HUES64 (cell line): ENCODE data around the gene EIF4E2.
"Not testable (repeated sequence)": the region's sequence is repeated elsewhere in the genome, so short reads cannot be mapped to it uniquely, and the experiment has no call there.

Experiments
- H3K27ac ChIP-seq: 2 replicates; pipeline ENCODE4 v1.7.0; 2013; ENCODE audit warnings: low read depth, low read length, inconsistent platforms
- H3K27me3 ChIP-seq: 2 replicates; pipeline ENCODE4 v1.6.1; 2013; ENCODE audit warnings: mild to moderate bottlenecking, low read length; ENCODE audit not compliant: insufficient read depth
- H3K36me3 ChIP-seq: 2 replicates; pipeline ENCODE4 v1.6.1; 2013; ENCODE audit warnings: mild to moderate bottlenecking, low read length; ENCODE audit not compliant: insufficient read depth
- H3K4me1 ChIP-seq: 2 replicates; pipeline ENCODE4 v1.6.1; 2013; ENCODE audit warnings: mild to moderate bottlenecking, low read length, moderate library complexity; ENCODE audit not compliant: insufficient read depth
- H3K4me3 ChIP-seq: 2 replicates; pipeline ENCODE4 v1.5.1; 2013; ENCODE audit warnings: mild to moderate bottlenecking, low read length, moderate library complexity
- H3K9ac ChIP-seq: 2 replicates; pipeline ENCODE4 v1.6.1; 2013; ENCODE audit warnings: mild to moderate bottlenecking, low read depth, low read length
- H3K9me3 ChIP-seq: 2 replicates; pipeline ENCODE4 v1.6.1; 2013; ENCODE audit warnings: low read depth, low read length; ENCODE audit not compliant: insufficient read depth
- WGBS: fragments of 150-250, 120-280 bp; methylation state at CpG from one replicate; pipeline ENCODE4 v1.1.7; 2013; ENCODE audit warnings: missing lambda C conversion rate; 5-methylcytosine and 5-hydroxymethylcytosine counted together

Gene EIF4E2

DNA sequence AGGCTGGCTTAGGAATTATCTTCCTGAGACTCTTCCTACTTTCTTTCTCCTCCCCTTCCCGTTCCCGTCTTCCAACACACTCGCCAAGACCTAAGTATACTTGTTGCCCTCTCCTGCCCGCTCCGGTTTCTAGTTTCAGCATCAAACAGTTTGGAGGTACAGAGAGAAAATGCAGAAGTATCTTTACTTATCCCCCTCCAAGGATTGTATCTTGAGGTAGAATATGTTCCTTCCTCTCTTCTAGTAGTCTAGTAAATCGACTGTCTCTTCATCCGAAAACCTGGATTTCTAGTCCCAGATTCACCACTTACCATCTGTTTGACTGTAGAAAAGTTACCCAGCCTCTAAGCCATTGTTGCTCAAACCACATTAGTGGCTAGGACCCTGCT is 755 bp downstream of the EIF4E2 start:
- 24% methylated on average over 7 of the region's 7 CpGs for WGBS
- Histone ChIP-seq H3K27me3 (no peaks in the 10 kb centered on the region), H3K27ac (peak overlapping the region; percentile 97; the same call in 1 of the 2 replicates), H3K36me3 (peaks cover 44% of the 10 kb centered on the region), H3K4me3 (peak overlapping the region; percentile 92), H3K9me3 (no peaks in the 10 kb centered on the region), H3K4me1 (peaks cover 3% of the 10 kb centered on the region; the same call in 1 of the 2 replicates), H3K9ac (peak overlapping the region; percentile 93)

DNA sequence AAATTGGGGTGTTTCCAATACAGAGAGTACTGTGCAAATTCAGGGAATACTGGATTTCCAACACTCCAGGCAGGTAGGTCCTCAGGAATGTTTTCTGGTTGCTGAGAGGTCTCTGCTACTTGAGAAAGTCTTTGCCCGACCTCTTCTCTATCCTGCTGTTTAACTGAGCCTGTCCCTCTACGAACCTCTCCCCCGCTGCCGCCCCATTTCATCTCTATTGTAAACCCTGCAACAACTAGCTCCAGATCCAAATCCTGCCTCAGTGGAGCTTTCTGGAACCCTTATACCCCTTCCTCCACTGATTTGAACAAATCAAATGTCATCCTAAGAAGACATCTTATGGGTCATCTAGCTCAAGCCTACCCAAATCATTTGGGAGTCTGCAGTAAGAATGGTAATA is 1.3 kb downstream of the EIF4E2 start:
- H3K36me3 ChIP-seq: peaks cover 46% of the 10 kb centered on the region
- H3K4me1 ChIP-seq: peaks cover 3% of the 10 kb centered on the region; the same call in 1 of the 2 replicates
- 92% methylated on average over 4 of the region's 4 CpGs for WGBS
- H3K9me3 ChIP-seq: no peaks in the 10 kb centered on the region
- no peaks in the 10 kb centered on the region for H3K27me3 ChIP-seq
- H3K27ac ChIP-seq: no peak overlapping the region
- H3K9ac ChIP-seq: peak overlapping the region; percentile 93
- H3K4me3 ChIP-seq: peak overlapping the region; percentile 92

DNA sequence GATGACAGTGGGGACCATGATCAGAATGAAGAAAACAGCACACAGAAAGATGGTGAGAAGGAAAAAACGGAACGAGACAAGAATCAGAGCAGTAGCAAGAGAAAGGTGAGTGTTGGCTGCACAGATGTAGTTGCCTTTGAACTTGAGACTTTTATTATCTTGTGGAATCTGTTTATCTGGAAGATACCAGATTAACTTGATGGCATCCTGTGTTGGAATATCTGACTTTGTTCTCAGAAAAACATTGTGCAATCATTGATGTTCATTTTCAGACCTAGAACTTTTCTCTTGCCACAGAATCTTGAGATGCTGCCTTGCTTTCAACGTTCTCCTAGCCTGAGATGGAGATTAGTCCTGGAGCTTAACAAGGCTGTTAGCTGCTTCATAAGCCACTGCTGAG is 5.9 kb downstream of the EIF4E2 start:
- Histone ChIP-seq H3K36me3 (peaks cover 78% of the 10 kb centered on the region), H3K4me1 (peaks cover 2% of the 10 kb centered on the region; the same call in 1 of the 2 replicates), H3K27ac (no peak overlapping the region), H3K9me3 (no peaks in the 10 kb centered on the region), H3K9ac (no peak overlapping the region), H3K27me3 (no peaks in the 10 kb centered on the region), H3K4me3 (no peak overlapping the region)
- 92% methylated on average over 3 of the region's 3 CpGs for WGBS

DNA sequence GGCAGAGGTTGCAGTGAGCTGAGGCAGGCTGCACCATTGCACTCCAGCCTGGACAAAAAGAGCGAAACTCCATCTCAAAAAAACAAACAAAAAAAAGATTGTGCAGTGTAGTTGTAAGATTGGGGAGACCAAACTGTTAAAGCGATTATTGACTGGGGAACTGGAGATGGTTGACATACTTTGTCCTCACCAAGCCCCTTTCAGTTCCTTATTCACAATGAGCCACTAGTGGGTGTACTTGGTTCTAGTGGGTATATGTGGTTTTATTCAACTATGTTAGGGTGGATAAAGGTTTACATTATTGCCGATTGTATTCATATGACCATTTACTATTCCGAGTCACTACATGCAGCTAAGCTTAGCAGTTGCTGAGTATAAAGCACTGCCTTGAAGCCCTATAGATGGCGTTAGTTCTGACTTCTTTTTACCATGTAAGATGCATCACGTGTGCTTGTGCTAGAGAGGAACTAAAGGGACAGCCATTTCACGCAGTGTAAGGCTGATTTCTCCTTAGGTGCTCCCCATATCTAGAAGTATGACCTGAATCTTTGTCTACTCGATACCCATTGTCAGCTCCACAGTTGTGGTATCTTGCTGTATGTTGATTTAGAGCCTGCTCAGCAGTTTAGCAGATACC is 12.1 kb downstream of the EIF4E2 start:
- H3K36me3 ChIP-seq: peaks cover 86% of the 10 kb centered on the region
- H3K27ac ChIP-seq: no peak overlapping the region
- 93% methylated on average over 7 of the region's 8 CpGs for WGBS
- no peak overlapping the region for H3K4me3 ChIP-seq
- H3K27me3 ChIP-seq: no peaks in the 10 kb centered on the region
- no peaks in the 10 kb centered on the region for H3K4me1 ChIP-seq
- H3K9me3 ChIP-seq: no peaks in the 10 kb centered on the region
- no peak overlapping the region for H3K9ac ChIP-seq

DNA sequence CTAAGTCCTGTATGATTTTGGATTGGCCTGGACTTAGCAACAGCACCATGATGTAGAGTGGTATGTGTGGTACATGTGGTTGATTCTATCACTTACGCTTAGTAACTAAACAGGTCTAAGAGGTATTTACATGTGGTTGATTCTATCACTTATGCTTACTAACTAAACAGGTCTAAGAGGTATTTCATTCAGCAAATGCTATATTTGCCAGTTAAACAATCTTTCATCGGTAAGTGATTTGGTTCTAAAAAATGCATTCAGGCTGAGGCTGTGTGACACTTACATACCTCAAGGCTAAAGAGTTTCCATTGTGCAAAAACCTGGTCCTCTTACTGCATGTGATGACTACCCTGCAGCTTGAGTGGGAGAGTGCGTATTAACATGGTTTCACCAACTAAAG is 13.1 kb downstream of the EIF4E2 start:
- 94% methylated on average over 2 of the region's 3 CpGs for WGBS
- no peak overlapping the region for H3K4me3 ChIP-seq
- peaks cover 86% of the 10 kb centered on the region for H3K36me3 ChIP-seq
- H3K9me3 ChIP-seq: no peaks in the 10 kb centered on the region
- no peak overlapping the region for H3K9ac ChIP-seq
- no peaks in the 10 kb centered on the region for H3K4me1 ChIP-seq
- no peak overlapping the region for H3K27ac ChIP-seq
- no peaks in the 10 kb centered on the region for H3K27me3 ChIP-seq

DNA sequence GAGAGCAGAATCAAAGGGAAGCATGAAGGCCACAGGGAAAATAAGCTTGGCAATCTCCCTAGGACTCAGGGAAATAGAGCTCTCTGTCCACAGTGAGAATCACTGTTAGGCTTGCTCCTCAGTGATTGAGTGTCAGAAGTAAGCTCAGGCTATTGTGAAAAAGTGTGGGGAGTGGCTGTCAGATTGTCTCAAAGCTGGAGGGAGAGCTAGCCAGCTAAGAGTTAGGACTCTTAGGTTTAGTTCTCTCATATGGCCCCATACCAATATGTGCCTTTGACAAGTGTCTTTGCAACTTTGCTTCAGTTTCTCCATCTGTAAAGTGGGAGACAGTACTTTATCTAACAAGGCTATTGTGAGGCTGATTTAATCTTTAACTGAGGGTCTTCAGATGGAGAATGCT is 17.2 kb downstream of the EIF4E2 start:
- H3K27ac ChIP-seq: no peak overlapping the region
- H3K4me1 ChIP-seq: no peaks in the 10 kb centered on the region
- H3K27me3 ChIP-seq: no peaks in the 10 kb centered on the region
- no peaks in the 10 kb centered on the region for H3K9me3 ChIP-seq
- no peak overlapping the region for H3K4me3 ChIP-seq
- H3K36me3 ChIP-seq: peaks cover 84% of the 10 kb centered on the region
- no peak overlapping the region for H3K9ac ChIP-seq

DNA sequence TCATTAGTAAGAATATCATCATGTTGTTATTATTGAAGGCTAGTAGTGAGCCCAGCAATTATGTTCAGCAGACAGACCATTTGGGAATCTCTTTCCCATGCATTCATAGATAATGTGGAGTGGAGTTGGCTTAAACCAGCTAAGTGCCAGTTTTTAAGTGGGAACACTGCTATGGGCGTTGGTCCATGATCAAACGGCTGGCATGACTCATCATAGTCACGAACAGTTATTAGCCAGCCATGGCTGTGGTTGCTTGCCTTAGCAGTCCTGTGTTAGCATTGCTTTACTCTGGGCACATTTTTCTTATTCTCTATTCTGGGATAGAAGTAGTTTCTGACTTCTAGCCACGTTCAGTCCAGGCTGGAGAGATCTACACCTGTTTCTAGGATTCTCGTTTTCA is 17.7 kb downstream of the EIF4E2 start:
- H3K9me3 ChIP-seq: no peaks in the 10 kb centered on the region
- H3K36me3 ChIP-seq: peaks cover 85% of the 10 kb centered on the region
- H3K4me3 ChIP-seq: no peak overlapping the region
- H3K27ac ChIP-seq: no peak overlapping the region
- no peaks in the 10 kb centered on the region for H3K27me3 ChIP-seq
- no peak overlapping the region for H3K9ac ChIP-seq
- WGBS: 95% methylated on average over 4 of the region's 5 CpGs
- H3K4me1 ChIP-seq: no peaks in the 10 kb centered on the region

DNA sequence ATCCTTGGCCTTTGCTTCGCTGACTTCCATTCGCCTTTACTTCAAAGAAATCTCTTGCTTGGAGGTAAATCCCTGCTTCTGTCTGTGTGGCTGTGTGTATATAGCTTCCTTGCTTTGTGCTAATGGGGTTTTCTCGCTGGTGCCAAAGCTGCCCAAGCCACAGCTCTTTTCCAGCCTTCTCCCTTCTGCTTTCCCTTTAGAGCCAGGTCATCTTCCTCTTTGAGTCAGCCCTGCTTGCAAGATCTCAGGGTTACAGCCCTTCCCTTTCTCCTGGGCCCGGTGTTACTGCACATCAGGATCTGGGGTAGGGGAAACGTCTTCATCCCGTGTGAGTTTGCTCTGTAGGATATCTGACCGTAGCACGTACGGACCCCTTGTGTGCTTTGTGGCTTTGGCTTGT is 19.1 kb downstream of the EIF4E2 start:
- H3K36me3 ChIP-seq: peaks cover 88% of the 10 kb centered on the region
- no peak overlapping the region for H3K9ac ChIP-seq
- no peak overlapping the region for H3K4me3 ChIP-seq
- WGBS: 96% methylated on average over 9 of the region's 9 CpGs
- H3K4me1 ChIP-seq: no peaks in the 10 kb centered on the region
- no peak overlapping the region for H3K27ac ChIP-seq
- H3K27me3 ChIP-seq: no peaks in the 10 kb centered on the region
- no peaks in the 10 kb centered on the region for H3K9me3 ChIP-seq

DNA sequence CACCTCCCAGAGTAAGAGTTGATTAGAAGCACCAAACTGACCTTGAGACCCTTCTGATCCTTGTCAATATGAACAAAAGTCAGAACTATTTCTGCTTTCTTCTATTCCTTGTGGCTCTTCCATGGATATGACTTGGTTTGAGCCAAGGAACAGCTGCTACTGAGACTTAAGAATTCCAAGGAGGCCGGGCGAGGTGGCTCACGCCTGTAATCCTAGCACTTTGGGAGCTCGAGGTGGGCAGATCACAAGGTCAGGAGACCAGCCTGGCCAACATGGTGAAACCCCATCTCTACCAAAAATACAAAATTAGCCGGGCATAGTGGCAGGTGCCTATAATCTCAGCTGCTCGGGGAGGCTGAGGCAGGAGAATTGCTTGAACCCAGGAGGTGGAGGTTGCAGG is 20.0 kb downstream of the EIF4E2 start:
- not testable (repeated sequence) for H3K9me3 ChIP-seq, H3K4me1 ChIP-seq, H3K4me3 ChIP-seq, H3K27ac ChIP-seq, H3K9ac ChIP-seq, H3K27me3 ChIP-seq
- H3K36me3 ChIP-seq: peaks cover 90% of the 10 kb centered on the region
- 97% methylated on average over 5 of the region's 6 CpGs for WGBS

DNA sequence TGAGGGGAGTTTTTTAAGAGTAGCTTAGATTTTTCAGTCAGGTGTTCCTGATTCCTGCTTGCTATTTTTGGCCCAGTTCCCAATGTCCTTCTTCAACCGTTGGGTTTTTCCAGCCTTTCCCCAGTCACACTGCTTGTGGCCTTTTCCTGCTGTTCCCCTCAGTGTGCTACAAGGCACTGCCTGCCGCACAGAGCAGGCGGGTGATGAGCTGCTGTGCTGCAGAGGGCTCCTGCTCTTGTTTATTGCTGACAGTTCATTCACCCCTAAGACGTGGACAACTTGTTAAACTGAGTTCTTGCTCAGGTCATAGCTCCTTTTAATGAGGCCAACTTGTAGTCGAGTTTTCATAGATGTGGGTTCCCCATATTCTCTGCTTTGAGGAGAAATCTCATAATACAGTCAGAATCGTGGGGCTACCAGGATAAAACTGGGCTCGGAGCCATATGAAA is 20.6 kb downstream of the EIF4E2 start:
- 94% methylated on average over 7 of the region's 7 CpGs for WGBS
- Histone ChIP-seq H3K9me3 (no peaks in the 10 kb centered on the region), H3K27ac (no peak overlapping the region)

DNA sequence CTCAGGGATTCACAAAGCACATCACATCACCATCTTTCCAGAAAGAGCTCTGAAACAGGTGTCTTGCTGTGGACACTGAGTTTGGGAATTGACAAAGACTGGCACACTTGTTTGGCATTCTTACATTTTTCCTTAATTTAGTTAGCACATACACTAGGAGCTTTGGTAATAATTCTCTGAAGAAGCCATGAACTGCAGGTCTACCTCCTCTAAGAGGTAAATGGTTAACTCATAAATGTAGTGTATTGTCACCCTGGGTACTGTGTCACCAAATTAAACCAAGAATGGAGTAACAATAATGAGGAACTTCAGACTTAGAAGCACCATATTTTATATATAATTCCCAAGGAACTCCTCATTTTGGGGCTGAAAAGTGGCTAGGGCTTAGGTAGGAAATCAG is 22.6 kb downstream of the EIF4E2 start:
- no peak overlapping the region for H3K4me3 ChIP-seq
- H3K9ac ChIP-seq: no peak overlapping the region
- H3K4me1 ChIP-seq: no peaks in the 10 kb centered on the region
- peaks cover 79% of the 10 kb centered on the region for H3K36me3 ChIP-seq
- no peak overlapping the region for H3K27ac ChIP-seq
- no peaks in the 10 kb centered on the region for H3K27me3 ChIP-seq
- no peaks in the 10 kb centered on the region for H3K9me3 ChIP-seq

More for the DNA sequence above, 20.6 kb downstream of the EIF4E2 start:
- Histone ChIP-seq H3K4me3 (no peak overlapping the region), H3K9ac (no peak overlapping the region), H3K4me1 (no peaks in the 10 kb centered on the region), H3K36me3 (peaks cover 85% of the 10 kb centered on the region), H3K27me3 (no peaks in the 10 kb centered on the region)
